ENCODE data around the gene CXXC5.

The CXXC5 gene

GRCh38 chr5:139695178-139695573 is 47.0 kb downstream of the CXXC5 start:
- DNase-seq (ENCODE audit: insufficient read length) (no peak), FAIRE-seq (no peak)
- no peak for TF ChIP-seq TAF1 (IDR thresholded peaks at IDR 0.05; ENCODE audit: borderline replicate concordance, low read depth, low read length)
- TF ChIP-seq POLR2AphosphoS5 (IDR thresholded peaks at IDR 0.05; ENCODE audit: low read depth, low read length), result no peak
- TF ChIP-seq POLR2A (IDR thresholded peaks at IDR 0.05; ENCODE audit: low read depth, low read length), result no peak

GRCh38 chr5:139696167-139696893 is 48.2 kb downstream of the CXXC5 start:
- FAIRE-seq (no peak), DNase-seq (ENCODE audit: insufficient read length) (no peak)
- TF ChIP-seq POLR2AphosphoS5 (IDR thresholded peaks at IDR 0.05; ENCODE audit: low read depth, low read length) (no peak), TAF1 (IDR thresholded peaks at IDR 0.05; ENCODE audit: borderline replicate concordance, low read depth, low read length) (no peak), POLR2A (IDR thresholded peaks at IDR 0.05; ENCODE audit: low read depth, low read length) (no peak)

- TF ChIP-seq TAF1 (IDR thresholded peaks at IDR 0.05; ENCODE audit: borderline replicate concordance, low read depth, low read length) (no peak), POLR2A (IDR thresholded peaks at IDR 0.05; ENCODE audit: low read depth, low read length) (no peak), POLR2AphosphoS5 (IDR thresholded peaks at IDR 0.05; ENCODE audit: low read depth, low read length) (no peak)
- no peak for DNase-seq (ENCODE audit: insufficient read length)
- FAIRE-seq, result peak; percentile 57
Measured at GRCh38 chr5:139696894-139697658, 48.9 kb downstream of the CXXC5 start.

- DNase-seq (ENCODE audit: insufficient read length) (no peak), FAIRE-seq (peak; percentile 46)
- TF ChIP-seq POLR2A (IDR thresholded peaks at IDR 0.05; ENCODE audit: low read depth, low read length) (no peak), TAF1 (IDR thresholded peaks at IDR 0.05; ENCODE audit: borderline replicate concordance, low read depth, low read length) (no peak), POLR2AphosphoS5 (IDR thresholded peaks at IDR 0.05; ENCODE audit: low read depth, low read length) (no peak)
Measured at GRCh38 chr5:139698490-139699146, 50.5 kb downstream of the CXXC5 start.

GRCh38 chr5:139699351-139699750 is 51.2 kb downstream of the CXXC5 start:
- TF ChIP-seq POLR2A (IDR thresholded peaks at IDR 0.05; ENCODE audit: low read depth, low read length) (no peak), POLR2AphosphoS5 (IDR thresholded peaks at IDR 0.05; ENCODE audit: low read depth, low read length) (no peak), TAF1 (IDR thresholded peaks at IDR 0.05; ENCODE audit: borderline replicate concordance, low read depth, low read length) (no peak)
- peak; percentile 60 for FAIRE-seq
- DNase-seq (ENCODE audit: insufficient read length), result no peak

GRCh38 chr5:139700711-139701055 is 52.5 kb downstream of the CXXC5 start:
- FAIRE-seq, result no peak
- TF ChIP-seq POLR2A (IDR thresholded peaks at IDR 0.05; ENCODE audit: low read depth, low read length) (no peak), TAF1 (IDR thresholded peaks at IDR 0.05; ENCODE audit: borderline replicate concordance, low read depth, low read length) (no peak), POLR2AphosphoS5 (IDR thresholded peaks at IDR 0.05; ENCODE audit: low read depth, low read length) (no peak)

GRCh38 chr5:139701056-139701741 is 53.0 kb downstream of the CXXC5 start:
- DNase-seq (ENCODE audit: insufficient read length) (no peak), FAIRE-seq (no peak)
- TF ChIP-seq POLR2A (IDR thresholded peaks at IDR 0.05; ENCODE audit: low read depth, low read length), result no peak
- no peak for TF ChIP-seq POLR2AphosphoS5 (IDR thresholded peaks at IDR 0.05; ENCODE audit: low read depth, low read length)
- no peak for TF ChIP-seq TAF1 (IDR thresholded peaks at IDR 0.05; ENCODE audit: borderline replicate concordance, low read depth, low read length)

More at GRCh38 chr5:139700711-139701055, 52.5 kb downstream of the CXXC5 start:
- DNase-seq (ENCODE audit: insufficient read length), result no peak

- no peak for TF ChIP-seq POLR2A (IDR thresholded peaks at IDR 0.05; ENCODE audit: low read depth, low read length)
- no peak for TF ChIP-seq TAF1 (IDR thresholded peaks at IDR 0.05; ENCODE audit: borderline replicate concordance, low read depth, low read length)
- no peak for TF ChIP-seq POLR2AphosphoS5 (IDR thresholded peaks at IDR 0.05; ENCODE audit: low read depth, low read length)
- FAIRE-seq, result no peak
- DNase-seq (ENCODE audit: insufficient read length), result no peak
Measured at GRCh38 chr5:139702548-139702947, 54.4 kb downstream of the CXXC5 start.

- FAIRE-seq (no peak), DNase-seq (ENCODE audit: insufficient read length) (no peak)
- TF ChIP-seq POLR2A (IDR thresholded peaks at IDR 0.05; ENCODE audit: low read depth, low read length) (no peak), POLR2AphosphoS5 (IDR thresholded peaks at IDR 0.05; ENCODE audit: low read depth, low read length) (no peak), TAF1 (IDR thresholded peaks at IDR 0.05; ENCODE audit: borderline replicate concordance, low read depth, low read length) (no peak)
Measured at GRCh38 chr5:139704748-139705147, 56.6 kb downstream of the CXXC5 start.

GRCh38 chr5:139705191-139705590 is 57.0 kb downstream of the CXXC5 start:
- DNase-seq (ENCODE audit: insufficient read length), result no peak
- TF ChIP-seq POLR2A (IDR thresholded peaks at IDR 0.05; ENCODE audit: low read depth, low read length), result no peak
- TF ChIP-seq POLR2AphosphoS5 (IDR thresholded peaks at IDR 0.05; ENCODE audit: low read depth, low read length), result no peak
- no peak for TF ChIP-seq TAF1 (IDR thresholded peaks at IDR 0.05; ENCODE audit: borderline replicate concordance, low read depth, low read length)
- FAIRE-seq, result no peak

Measured in GM12892 (cell line).